Right ventricle myocardium inferior (tissue), 1 donor: ENCODE results near the gene REM1. TPM values are rescaled to one million over a fixed set of nuclear protein-coding genes. Genes with fewer than 3 reads are reported as not detected.
"Not testable (repeated sequence)": the region's sequence is repeated elsewhere in the genome, so short reads cannot be mapped to it uniquely, and the experiment has no call there.

Experiments
- ATAC-seq: fragments of 200-7000 bp; cut with Tn5 transposase; one replicate; pipeline ENCODE4 v1.9.1; 2020; ENCODE audit warnings: mild to moderate bottlenecking, moderate library complexity
- DNase-seq: peaks from one replicate; pipeline ENCODE4 v3.0.0; 2021; ENCODE audit errors: missing footprints
- intact Hi-C: fragments of 100-400 bp; cut with DNase I; formaldehyde crosslinking; loops from one replicate; pipeline ENCODE4 v1.11.0; 2022
- long read RNA-seq: library from polyadenylated mRNA; unstranded; transcript quantifications from one replicate; pipeline ENCODE4 v2.0.0, GENCODE V29; 2021
- total RNA-seq: library from RNA; stranded (reverse); fragmentation: NEBNext Ultra II Directional; extraction: Animal tissue kit (Norgen Biotek cat#: 25700); gene quantifications from one replicate; pipeline ENCODE4 v1.2.1, GENCODE V29; 2021
- donor health status: DM: no; HTN: yes; CAD: no; lungs with severe emphysema.

Gene REM1, protein sequence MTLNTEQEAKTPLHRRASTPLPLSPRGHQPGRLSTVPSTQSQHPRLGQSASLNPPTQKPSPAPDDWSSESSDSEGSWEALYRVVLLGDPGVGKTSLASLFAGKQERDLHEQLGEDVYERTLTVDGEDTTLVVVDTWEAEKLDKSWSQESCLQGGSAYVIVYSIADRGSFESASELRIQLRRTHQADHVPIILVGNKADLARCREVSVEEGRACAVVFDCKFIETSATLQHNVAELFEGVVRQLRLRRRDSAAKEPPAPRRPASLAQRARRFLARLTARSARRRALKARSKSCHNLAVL
- total RNA-seq: 2.4 TPM
- long read RNA-seq, partial matches to known transcripts: 0 of 1 reads
- long read RNA-seq, other reads (novel, unspliced or antisense): 1 of 1 reads

- DNase-seq (peak; percentile 82), ATAC-seq (peak; percentile 93)
- intact Hi-C loops: no loop called here
These were observed at the start of gene REM1, which contains the start of gene DEFB124 for GRCh38 chr20:31474758-31475427. Gene REM1, plus strand, starts transcription at chr20:31475288. Its CDS starts 1,158 bp downstream, at chr20:31476446. Gene DEFB124, minus strand, starts transcription at chr20:31475127. Its CDS starts 2,114 bp downstream, at chr20:31473013.

DNA sequence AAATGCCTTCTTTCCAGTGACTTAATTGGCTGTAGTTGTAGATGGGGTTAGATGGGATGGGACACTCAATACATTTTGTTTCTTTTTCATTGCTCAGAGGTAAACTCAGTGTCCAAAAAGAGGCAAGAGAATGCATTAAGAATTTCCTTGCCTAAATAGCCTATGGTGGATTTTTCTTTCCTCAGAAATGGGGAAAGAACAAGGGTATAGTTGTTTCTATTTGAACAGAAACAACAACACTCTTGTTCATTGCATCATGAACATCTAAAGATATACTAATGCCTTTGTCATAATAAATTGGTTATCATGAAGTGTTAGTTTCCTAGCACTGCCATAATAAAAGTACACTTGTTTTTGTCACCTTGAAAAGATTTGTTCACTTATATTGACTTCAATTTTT, 49.3 kb upstream of the REM1 start:
- DNase-seq (no peak), ATAC-seq (no peak)
- intact Hi-C loops: no loop called here

DNA sequence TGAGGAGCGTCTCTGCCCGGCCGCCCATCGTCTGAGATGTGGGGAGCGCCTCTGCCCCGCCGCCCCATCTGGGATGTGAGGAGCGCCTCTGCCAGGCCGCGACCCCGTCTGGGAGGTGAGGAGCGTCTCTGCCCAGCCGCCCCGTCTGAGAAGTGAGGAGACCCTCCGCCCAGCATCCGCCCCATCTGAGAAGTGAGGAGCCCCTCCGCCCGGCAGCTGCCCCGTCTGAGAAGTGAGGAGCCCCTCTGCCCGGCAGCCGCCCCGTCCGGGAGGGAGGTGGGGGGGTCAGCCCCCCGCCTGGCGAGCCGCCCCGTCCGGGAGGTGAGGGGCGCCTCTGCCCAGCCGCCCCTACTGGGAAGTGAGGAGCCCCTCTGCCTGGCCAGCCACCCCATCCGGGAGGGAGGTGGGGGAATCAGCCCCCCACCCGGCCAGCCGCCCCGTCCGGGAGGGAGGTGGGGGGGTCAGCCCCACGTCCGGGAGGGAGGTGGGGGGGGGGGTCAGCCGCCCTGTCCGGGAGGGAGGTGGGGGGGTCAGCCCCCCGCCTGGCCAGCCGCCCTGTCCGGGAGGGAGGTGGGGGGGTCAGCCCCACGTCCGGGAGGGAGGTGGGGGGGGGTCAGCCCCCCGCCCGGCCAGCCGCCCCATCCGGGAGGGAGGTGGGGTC, 48.1 kb upstream of the REM1 start:
- intact Hi-C loops, DNase-seq, ATAC-seq: not testable (repeated sequence)

DNA sequence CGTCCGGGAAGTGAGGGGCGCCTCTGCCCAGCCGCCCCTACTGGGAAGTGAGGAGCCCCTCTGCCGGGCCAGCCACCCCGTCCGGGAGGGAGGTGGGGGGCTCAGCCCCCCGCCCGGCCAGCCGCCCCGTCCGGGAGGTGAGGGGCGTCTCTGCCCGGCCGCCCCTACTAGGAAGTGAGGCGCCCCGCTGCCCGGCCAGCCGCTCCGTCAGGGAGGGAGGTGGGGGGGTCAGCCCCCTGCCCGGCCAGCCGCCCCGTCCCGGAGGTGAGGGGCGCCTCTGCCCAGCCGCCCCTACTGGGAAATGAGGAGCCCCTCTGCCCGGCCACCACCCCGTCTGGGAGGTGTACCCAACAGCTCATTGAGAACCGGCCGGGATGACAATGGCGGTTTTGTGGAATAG, 47.5 kb upstream of the REM1 start:
- ATAC-seq, DNase-seq, intact Hi-C loops: not testable (repeated sequence)

- intact Hi-C loops: no loop called here
- ATAC-seq: no peak
- DNase-seq: no peak
These were observed 44.4 kb upstream of the REM1 start for GRCh38 chr20:31430568-31431115.

GRCh38 chr20:31440012-31440659, 35.0 kb upstream of the REM1 start, which contains the start of gene DEFB123:
Gene DEFB123, plus strand, starts transcription at chr20:31440632. Its CDS starts 67 bp downstream, at chr20:31440699.
- intact Hi-C loops: no loop called here
- ATAC-seq: no peak
- no peak for DNase-seq

- DNase-seq (no peak), ATAC-seq (no peak)
- intact Hi-C loops: no loop called here
These were observed 28.8 kb upstream of the REM1 start for GRCh38 chr20:31446084-31446819.

GRCh38 chr20:31449511-31450414, 25.3 kb upstream of the REM1 start:
- intact Hi-C loops: no loop called here
- ATAC-seq (no peak), DNase-seq (no peak)

GRCh38 chr20:31452575-31452974, 22.5 kb upstream of the REM1 start:
- no peak for ATAC-seq
- no peak for DNase-seq
- intact Hi-C loops: no loop called here

GRCh38 chr20:31454361-31454760, 20.7 kb upstream of the REM1 start:
- DNase-seq (no peak), ATAC-seq (no peak)
- intact Hi-C loops: no loop called here

DNA sequence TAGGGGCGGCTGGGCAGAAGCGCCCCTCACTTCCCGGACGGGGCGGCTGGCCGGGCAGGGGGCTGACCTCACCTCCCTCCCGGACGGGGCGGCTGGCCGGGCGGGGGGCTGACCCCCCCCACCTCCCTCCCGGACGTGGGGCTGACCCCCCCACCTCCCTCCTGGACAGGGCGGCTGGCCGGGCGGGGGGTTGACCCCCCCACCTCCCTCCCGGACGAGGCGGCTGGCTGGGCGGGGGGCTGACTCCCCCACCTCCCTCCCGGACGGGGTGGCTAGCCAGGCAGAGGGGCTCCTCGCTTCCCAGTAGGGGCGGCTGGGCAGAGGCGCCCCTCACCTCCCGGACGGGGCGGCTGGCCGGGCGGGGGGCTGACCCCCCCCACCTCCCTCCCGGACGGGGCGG, 4.1 kb upstream of the REM1 start:
- intact Hi-C loops, DNase-seq, ATAC-seq: not testable (repeated sequence)

DNA sequence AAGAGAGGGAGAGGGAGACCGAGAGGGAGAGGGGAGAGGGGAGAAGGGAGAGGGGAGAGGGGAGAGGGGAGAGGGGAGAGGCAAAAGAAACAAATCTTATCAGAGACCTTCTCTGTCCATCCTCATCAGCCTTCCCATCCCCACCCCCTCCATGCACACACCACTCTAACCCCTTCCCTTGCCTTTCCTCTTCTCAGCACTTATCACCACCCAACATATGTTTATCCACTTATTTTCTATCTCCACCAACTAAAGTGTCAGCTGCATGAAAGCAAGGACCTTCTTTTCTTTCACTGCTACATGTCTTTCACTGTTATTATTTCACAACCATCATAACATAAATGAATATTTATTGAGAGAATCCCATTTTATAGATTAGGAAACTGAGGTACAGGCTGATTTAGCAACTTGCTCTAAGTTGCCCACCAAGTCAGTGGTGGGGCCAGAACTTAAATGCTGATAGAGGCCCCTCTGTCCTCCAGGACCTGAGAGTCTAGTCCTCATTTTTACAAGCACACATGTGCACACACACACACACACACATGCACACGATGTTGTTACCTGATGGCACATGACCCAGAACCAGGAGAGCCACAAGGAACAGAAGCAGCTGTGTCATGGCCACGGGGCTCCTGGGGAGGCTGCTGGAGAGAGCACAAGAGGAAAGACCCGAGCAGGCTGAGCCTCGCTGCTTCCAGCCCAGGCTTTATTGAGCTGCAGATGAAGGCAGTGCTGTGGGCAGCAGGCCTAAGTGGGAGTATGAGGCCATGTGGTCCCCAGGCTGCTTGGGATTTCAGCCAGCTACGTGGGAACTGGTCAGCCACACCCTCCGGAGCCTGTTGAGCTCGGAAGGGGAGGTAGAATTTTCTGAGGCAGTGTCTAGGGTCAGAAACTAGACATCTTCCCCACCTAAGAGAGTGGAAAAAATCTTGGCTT, 2.4 kb upstream of the REM1 start:
- peak; percentile 44 for ATAC-seq
- no peak for DNase-seq
- intact Hi-C loops: no loop called here

GRCh38 chr20:31473331-31474096, 1.6 kb upstream of the REM1 start:
- DNase-seq: no peak
- no peak for ATAC-seq

DNA sequence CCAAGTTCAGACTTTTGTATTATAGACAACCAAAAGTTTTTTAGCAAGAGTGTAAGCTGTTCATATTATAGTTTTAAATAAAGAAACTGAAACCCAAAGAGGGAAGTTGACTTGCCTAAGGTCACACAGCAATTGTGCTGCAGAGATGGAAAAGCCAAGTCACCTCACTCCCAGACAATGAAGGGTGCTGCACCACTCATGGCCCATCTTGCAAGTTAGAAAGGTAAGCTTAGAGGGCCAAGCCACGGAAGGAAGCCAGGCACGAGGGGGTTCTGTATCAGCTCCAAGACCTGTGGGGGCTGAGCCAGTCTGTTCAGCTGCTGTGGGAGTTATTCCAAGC, 1.0 kb upstream of the REM1 start:
- intact Hi-C loops: no loop called here
- DNase-seq (no peak), ATAC-seq (no peak)

More at GRCh38 chr20:31473331-31474096, 1.6 kb upstream of the REM1 start:
- intact Hi-C loops: no loop called here

DNA sequence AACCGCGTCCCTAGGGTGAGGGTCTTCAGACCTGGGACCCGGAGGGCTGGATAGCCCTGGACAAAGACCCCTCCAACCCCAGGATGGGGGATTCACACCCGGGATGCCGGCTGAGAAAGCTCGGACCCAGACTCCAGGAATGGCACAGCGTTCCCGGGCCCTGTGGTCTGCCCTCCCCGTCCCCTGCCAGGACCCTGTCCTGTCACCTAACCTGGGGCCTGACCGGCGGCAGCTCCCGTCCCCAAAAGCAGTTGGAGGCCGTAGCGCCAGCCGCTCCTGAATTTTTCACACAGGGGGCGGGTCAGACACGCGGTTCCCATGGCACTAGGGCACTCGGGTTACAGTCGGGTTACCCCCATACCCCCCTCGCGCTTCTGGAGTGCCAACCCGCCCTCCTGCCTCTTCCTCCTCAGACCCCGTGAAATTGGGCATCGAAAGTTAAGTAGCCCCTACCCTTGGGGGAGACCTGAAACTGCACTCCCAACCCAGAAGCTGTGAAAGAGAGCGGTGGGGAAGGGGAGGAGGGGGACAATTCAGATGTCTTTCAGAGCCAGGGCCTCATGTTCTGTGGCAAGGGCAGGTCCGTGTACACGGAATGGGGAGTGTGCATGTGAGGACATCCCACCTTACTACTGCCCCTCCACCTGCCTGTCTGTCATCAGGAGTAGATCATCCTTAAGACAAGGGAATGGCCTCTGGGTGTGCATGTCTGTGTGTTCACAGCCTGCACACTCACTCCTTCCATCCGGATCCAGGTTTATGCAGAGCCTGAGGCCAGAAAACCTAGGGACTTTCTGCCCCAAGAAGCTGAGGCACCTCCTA, 595 bp downstream of the REM1 start:
- ATAC-seq: peak; percentile 24
- no peak for DNase-seq
- intact Hi-C loops: no loop called here
